Neuronal stem cell (in vitro differentiated cells): ENCODE results near the gene RING1.

ENCODE experiments used
- DNase-seq: peaks from one replicate; pipeline ENCODE4 v3.0.0-alpha.2; 2013; ENCODE audit warnings: low spot score
- H2AFZ ChIP-seq: one replicate; pipeline ENCODE4 v1.6.1; 2013; ENCODE audit warnings: mild to moderate bottlenecking, low read length, inconsistent platforms
- H2AK5ac ChIP-seq: 2 replicates; pipeline ENCODE4 v1.6.1; 2013; ENCODE audit warnings: low read depth, mild to moderate bottlenecking, inconsistent platforms, low read length, moderate library complexity, mixed read lengths
- H2BK120ac ChIP-seq: 2 replicates; pipeline ENCODE4 v1.6.1; 2013; ENCODE audit warnings: low read depth, mild to moderate bottlenecking, inconsistent platforms, low read length, moderate library complexity, mixed read lengths
- H2BK12ac ChIP-seq: one replicate; pipeline ENCODE4 v1.6.1; 2013; ENCODE audit warnings: low read length, inconsistent platforms
- H2BK15ac ChIP-seq: 2 replicates; pipeline ENCODE4 v1.6.1; 2013; ENCODE audit warnings: mild to moderate bottlenecking, low read length, inconsistent platforms, mixed read lengths
- H2BK5ac ChIP-seq: one replicate; pipeline ENCODE4 v1.6.1; 2013; ENCODE audit warnings: inconsistent platforms, mild to moderate bottlenecking, low read length, moderate library complexity
- H3K14ac ChIP-seq: one replicate; pipeline ENCODE4 v1.6.1; 2013; ENCODE audit warnings: low read length, inconsistent platforms
- H3K18ac ChIP-seq: 2 replicates; pipeline ENCODE4 v1.6.1; 2013; ENCODE audit warnings: low read length, inconsistent platforms
- H3K23ac ChIP-seq: 2 replicates; pipeline ENCODE4 v1.6.1; 2013; ENCODE audit warnings: low read depth, mild to moderate bottlenecking, mixed read lengths, low read length, inconsistent platforms; ENCODE audit not compliant: poor library complexity
- H3K27ac ChIP-seq: replicated peaks from 3 replicates; pipeline ENCODE4 v1.5.1; 2013; ENCODE audit warnings: low read length, inconsistent platforms
- H3K27me3 ChIP-seq, 3 experiments: 2 replicates each; pipeline ENCODE4 v1.6.1; 2013; ENCODE audit warnings: low read length in 3 of 3, mild to moderate bottlenecking in 2 of 3, inconsistent platforms in 1 of 3, low read depth in 1 of 3, mixed read lengths in 1 of 3, moderate library complexity in 1 of 3; ENCODE audit not compliant: control insufficient read depth in 3 of 3, insufficient read depth in 3 of 3
- H3K36me3 ChIP-seq, 2 donors: replicated peaks in 1 of 2; 2 replicates each; pipeline ENCODE4 v1.6.1; 2013; ENCODE audit warnings: low read length in 2 of 2; ENCODE audit not compliant: control insufficient read depth in 2 of 2, insufficient read depth in 2 of 2
- H3K4ac ChIP-seq: 2 replicates; pipeline ENCODE4 v1.6.1; 2013; ENCODE audit warnings: inconsistent platforms, mild to moderate bottlenecking, low read length, moderate library complexity
- H3K4me1 ChIP-seq, 2 donors: 1 replicate in 1 of 2; 2 replicates in 1 of 2; pipeline ENCODE4 v1.6.1; 2013; ENCODE audit warnings: low read length in 2 of 2, low read depth in 1 of 2; ENCODE audit not compliant: control insufficient read depth in 2 of 2, insufficient read depth in 1 of 2
- H3K4me2 ChIP-seq: one replicate; pipeline ENCODE4 v1.6.1; 2013; ENCODE audit warnings: mild to moderate bottlenecking, low read length, inconsistent platforms; ENCODE audit not compliant: insufficient read depth, poor library complexity, severe bottlenecking
- H3K4me3 ChIP-seq, 2 donors: 2 replicates each; pipeline ENCODE4 v1.5.1; 2013; ENCODE audit warnings: low read length in 2 of 2, mild to moderate bottlenecking in 2 of 2, inconsistent platforms in 1 of 2, moderate library complexity in 1 of 2
- H3K79me1 ChIP-seq: one replicate; pipeline ENCODE4 v1.6.1; 2013; ENCODE audit warnings: low read depth, mild to moderate bottlenecking, inconsistent platforms, low read length, moderate library complexity
- H3K9ac ChIP-seq: one replicate; pipeline ENCODE4 v1.6.1; 2013; ENCODE audit warnings: mild to moderate bottlenecking, low read depth, low read length, inconsistent platforms; ENCODE audit not compliant: poor library complexity
- H3K9me3 ChIP-seq, 2 donors: replicated peaks in 1 of 2; 2 replicates each; pipeline versions ENCODE3 to v1.6.1; 2013; ENCODE audit warnings: low read length in 2 of 2, mild to moderate bottlenecking in 2 of 2, inconsistent platforms in 1 of 2, low read depth in 1 of 2, mixed read lengths in 1 of 2, moderate library complexity in 1 of 2; ENCODE audit not compliant: control insufficient read depth in 2 of 2, insufficient read depth in 1 of 2
- H4K8ac ChIP-seq: one replicate; pipeline ENCODE4 v1.6.1; 2013; ENCODE audit warnings: low read depth, mild to moderate bottlenecking, inconsistent platforms, low read length, moderate library complexity
- H4K91ac ChIP-seq: one replicate; pipeline ENCODE4 v1.6.1; 2013; ENCODE audit warnings: low read length, low read depth, mild to moderate bottlenecking, inconsistent platforms; ENCODE audit not compliant: poor library complexity
- WGBS, 2 donors: extraction: QIAGEN DNeasy Blood & Tissue Kit; methylation state at CpG; one replicate each; pipeline ENCODE4 v1.1.7; 2013; ENCODE audit warnings: missing lambda C conversion rate in 2 of 2, mixed read lengths in 1 of 2; ENCODE audit not compliant: insufficient read length in 2 of 2, insufficient replicate concordance in 1 of 2; ENCODE audit errors: extremely low coverage in 2 of 2; 5-methylcytosine and 5-hydroxymethylcytosine counted together

Gene RING1

DNA sequence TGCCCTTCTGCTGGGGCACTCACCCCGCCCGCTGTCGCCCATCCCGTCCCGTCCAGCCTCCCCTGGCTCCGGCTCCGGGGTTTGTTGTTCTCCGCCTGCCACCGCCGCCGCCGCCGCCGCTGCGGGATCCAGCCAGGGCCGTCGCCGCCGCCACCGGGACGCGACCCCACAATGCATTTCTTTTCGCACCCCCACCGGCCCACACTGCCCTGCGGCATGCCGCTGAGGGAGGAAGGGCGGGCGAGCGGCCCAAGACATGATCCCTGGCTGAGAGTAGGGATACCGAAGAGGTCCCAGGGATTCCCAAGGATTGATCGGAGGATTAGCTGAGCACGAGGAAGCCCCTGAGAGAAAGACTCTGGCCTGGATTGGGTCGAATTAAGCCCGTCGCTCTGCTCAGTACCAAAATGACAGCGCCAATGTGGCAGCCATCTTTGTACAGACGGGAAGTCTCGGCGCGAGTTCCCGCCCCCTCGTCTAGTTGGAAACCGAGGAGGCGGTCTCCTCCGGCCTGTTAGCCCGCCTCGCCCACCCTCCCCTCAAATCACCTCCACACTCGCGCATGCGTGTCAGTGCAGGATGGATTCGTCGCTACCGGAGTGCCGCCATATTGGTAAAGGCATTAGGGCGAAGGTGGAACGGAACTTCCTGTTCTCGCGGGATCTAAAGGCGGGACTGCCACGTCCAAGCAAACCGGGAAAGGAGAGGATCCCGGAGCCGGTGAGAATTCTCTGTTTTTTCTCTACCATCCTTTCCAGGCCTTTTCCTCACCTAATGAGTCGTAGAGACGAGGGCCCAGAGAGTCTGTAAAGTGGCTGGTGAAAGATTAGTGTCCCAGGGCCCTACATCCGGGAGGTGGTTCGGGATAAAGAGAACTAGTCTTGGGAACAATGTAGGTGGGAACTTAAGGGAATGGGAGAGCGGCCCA, 7.8 kb upstream of the RING1 start, which contains the start of the genes RXRB and SLC39A7:
Gene RXRB (minus strand): TSS at position 447 of the 928 bp plus-strand sequence. CDS start 189 bp downstream, at position 258.
Gene SLC39A7 (plus strand): TSS at position 649 of the 928 bp plus-strand sequence. CDS start 379 bp downstream, outside the sequence.
- Histone ChIP-seq H3K14ac (peak within 1 kb of the TSS; percentile 22), H3K9ac (peak within 1 kb of the TSS; percentile 87), H3K4ac (no peak within 1 kb of the TSS), H2BK5ac (peak within 1 kb of the TSS; percentile 56), H4K91ac (no peak within 1 kb of the TSS), H2BK15ac (no peak within 1 kb of the TSS), H3K23ac (peak within 1 kb of the TSS; percentile 38), H4K8ac (no peak within 1 kb of the TSS), H3K27ac (peak within 1 kb of the TSS; percentile 97), H2BK12ac (no peak within 1 kb of the TSS), H2AK5ac (peak within 1 kb of the TSS; percentile 34), H2BK120ac (no peak within 1 kb of the TSS), H3K9me3 (no peaks in the 10 kb centered on the region), H3K4me1 (peaks cover 20 to 34% of the 10 kb centered on the region in 2 donors), H3K18ac (peak within 1 kb of the TSS; percentile 48), H2AFZ (peak within 1 kb of the TSS; percentile 94), H3K27me3 (no peaks in the 10 kb centered on the region), H3K36me3 (peaks cover 34 to 50% of the 10 kb centered on the region in 2 donors), H3K4me2 (peak within 1 kb of the TSS; percentile 90), H3K4me3 (peak within 1 kb of the TSS; percentile 91 to 96), H3K79me1 (peaks cover 17% of the 10 kb centered on the region)
- no CpG with 5 or more reads among the region's 68 CpGs for WGBS, 2 donors
- peak; percentile 100 for DNase-seq

DNA sequence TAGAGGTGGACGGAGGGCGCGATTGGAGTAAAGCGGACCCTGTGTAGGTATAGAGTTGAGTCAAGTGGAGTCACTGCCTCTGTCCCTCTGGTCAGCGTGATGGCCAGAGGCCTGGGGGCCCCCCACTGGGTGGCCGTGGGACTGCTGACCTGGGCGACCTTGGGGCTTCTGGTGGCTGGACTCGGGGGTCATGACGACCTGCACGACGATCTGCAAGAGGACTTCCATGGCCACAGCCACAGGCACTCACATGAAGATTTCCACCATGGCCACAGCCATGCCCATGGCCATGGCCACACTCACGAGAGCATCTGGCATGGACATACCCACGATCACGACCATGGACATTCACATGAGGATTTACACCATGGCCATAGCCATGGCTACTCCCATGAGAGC, 7.2 kb upstream of the RING1 start:
- H3K27ac ChIP-seq, result peak overlapping the region; percentile 97
- peaks cover 28 to 43% of the 10 kb centered on the region in 2 donors for H3K36me3 ChIP-seq
- no peaks in the 10 kb centered on the region for H3K27me3 ChIP-seq
- peak overlapping the region; percentile 79 for H3K4me2 ChIP-seq
- no peak overlapping the region for H3K4ac ChIP-seq
- no peak overlapping the region for H3K18ac ChIP-seq
- H4K8ac ChIP-seq, result no peak overlapping the region
- H2AK5ac ChIP-seq, result peak overlapping the region; percentile 16
- H4K91ac ChIP-seq, result no peak overlapping the region
- no peak overlapping the region for H2BK5ac ChIP-seq
- peak overlapping the region; percentile 81 for H3K9ac ChIP-seq
- WGBS, 2 donors, result no CpG with 5 or more reads among the region's 14 CpGs
- H3K4me1 ChIP-seq, result peaks cover 26 to 40% of the 10 kb centered on the region in 2 donors
- H3K9me3 ChIP-seq, result no peaks in the 10 kb centered on the region
- no peak overlapping the region for H3K23ac ChIP-seq
- DNase-seq, result no peak
- no peak overlapping the region for H2BK120ac ChIP-seq
- peak overlapping the region; percentile 91 to 96 for H3K4me3 ChIP-seq
- peaks cover 17% of the 10 kb centered on the region for H3K79me1 ChIP-seq
- no peak overlapping the region for H2BK15ac ChIP-seq
- peak overlapping the region; percentile 79 for H2AFZ ChIP-seq
- H3K14ac ChIP-seq, result no peak overlapping the region
- H2BK12ac ChIP-seq, result no peak overlapping the region

DNA sequence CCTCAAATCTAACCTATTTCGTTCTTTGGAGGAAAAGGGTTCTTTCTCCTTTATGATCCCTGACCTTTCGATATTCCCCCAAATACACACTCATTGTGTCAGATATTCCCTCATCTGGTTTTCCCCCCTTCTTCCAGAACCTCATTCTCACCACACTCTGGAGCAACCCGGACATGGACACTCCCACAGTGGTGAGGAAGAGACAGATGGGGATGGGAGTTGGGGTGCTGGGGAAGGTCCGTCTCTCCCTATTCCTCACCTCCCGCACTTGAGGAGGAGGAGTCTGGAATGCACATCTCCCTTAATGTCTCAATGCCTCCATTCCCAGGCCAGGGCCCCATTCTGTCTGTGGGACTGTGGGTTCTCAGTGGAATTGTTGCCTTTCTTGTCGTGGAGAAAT, 6.4 kb upstream of the RING1 start:
- Histone ChIP-seq H2AFZ (no peak overlapping the region), H3K23ac (no peak overlapping the region), H4K91ac (no peak overlapping the region), H3K36me3 (peaks cover 26 to 35% of the 10 kb centered on the region in 2 donors), H2BK120ac (no peak overlapping the region), H3K18ac (no peak overlapping the region), H4K8ac (no peak overlapping the region), H3K9ac (no peak overlapping the region), H3K27me3 (no peaks in the 10 kb centered on the region), H3K4me3 (peak overlapping the region in 1 of 2 donors; percentile 91), H2BK15ac (no peak overlapping the region), H2AK5ac (no peak overlapping the region), H2BK12ac (no peak overlapping the region), H2BK5ac (no peak overlapping the region), H3K9me3 (no peaks in the 10 kb centered on the region), H3K4me2 (peak overlapping the region; percentile 79), H3K79me1 (peaks cover 17% of the 10 kb centered on the region), H3K4ac (no peak overlapping the region), H3K4me1 (peaks cover 31 to 45% of the 10 kb centered on the region in 2 donors), H3K14ac (no peak overlapping the region), H3K27ac (no peak overlapping the region)
- WGBS, 2 donors, result no CpG with 5 or more reads among the region's 6 CpGs
- no peak for DNase-seq

DNA sequence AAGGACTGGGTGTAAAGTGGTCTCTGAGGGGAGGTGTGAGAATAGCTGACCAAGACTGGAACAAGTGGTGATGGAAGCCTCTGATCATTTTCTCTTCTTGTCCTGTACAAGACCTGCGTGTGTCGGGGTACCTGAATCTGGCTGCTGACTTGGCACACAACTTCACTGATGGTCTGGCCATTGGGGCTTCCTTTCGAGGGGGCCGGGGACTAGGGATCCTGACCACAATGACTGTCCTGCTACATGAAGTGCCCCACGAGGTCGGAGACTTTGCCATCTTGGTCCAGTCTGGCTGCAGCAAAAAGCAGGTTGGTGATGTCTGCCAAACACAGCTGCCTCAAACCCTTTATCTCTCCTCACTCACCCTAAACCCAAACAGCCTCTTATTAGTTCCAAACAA, 5.5 kb upstream of the RING1 start:
- peaks cover 17% of the 10 kb centered on the region for H3K79me1 ChIP-seq
- H3K9ac ChIP-seq, result no peak overlapping the region
- H2BK120ac ChIP-seq, result no peak overlapping the region
- H2BK12ac ChIP-seq, result no peak overlapping the region
- H3K4me1 ChIP-seq, result peaks cover 31 to 45% of the 10 kb centered on the region in 2 donors
- H4K8ac ChIP-seq, result no peak overlapping the region
- no peak overlapping the region for H3K4ac ChIP-seq
- H3K27me3 ChIP-seq, result no peaks in the 10 kb centered on the region
- no peaks in the 10 kb centered on the region for H3K9me3 ChIP-seq
- WGBS, 2 donors, result no CpG with 5 or more reads among the region's 6 CpGs
- H3K4me2 ChIP-seq, result no peak overlapping the region
- H4K91ac ChIP-seq, result no peak overlapping the region
- no peak overlapping the region for H2AFZ ChIP-seq
- H3K4me3 ChIP-seq, result no peak overlapping the region
- no peak overlapping the region for H2AK5ac ChIP-seq
- H3K27ac ChIP-seq, result no peak overlapping the region
- no peak overlapping the region for H2BK5ac ChIP-seq
- no peak for DNase-seq
- H3K23ac ChIP-seq, result no peak overlapping the region
- no peak overlapping the region for H2BK15ac ChIP-seq
- peaks cover 22 to 30% of the 10 kb centered on the region in 2 donors for H3K36me3 ChIP-seq
- no peak overlapping the region for H3K18ac ChIP-seq
- H3K14ac ChIP-seq, result no peak overlapping the region
